HG02798 (cell line): ENCODE measurements around the gene CACNB1.
"Not testable (repeated sequence)": the region's sequence is repeated elsewhere in the genome, so short reads cannot be mapped to it uniquely, and the experiment has no call there.

Experiments used
- ATAC-seq: cut with Tn5 transposase; IDR thresholded peaks from one replicate; pipeline ENCODE4 v1.9.1; 2021; ENCODE audit warnings: mild to moderate bottlenecking; ENCODE audit not compliant: unreplicated experiment, poor library complexity

CACNB1 gene

DNA sequence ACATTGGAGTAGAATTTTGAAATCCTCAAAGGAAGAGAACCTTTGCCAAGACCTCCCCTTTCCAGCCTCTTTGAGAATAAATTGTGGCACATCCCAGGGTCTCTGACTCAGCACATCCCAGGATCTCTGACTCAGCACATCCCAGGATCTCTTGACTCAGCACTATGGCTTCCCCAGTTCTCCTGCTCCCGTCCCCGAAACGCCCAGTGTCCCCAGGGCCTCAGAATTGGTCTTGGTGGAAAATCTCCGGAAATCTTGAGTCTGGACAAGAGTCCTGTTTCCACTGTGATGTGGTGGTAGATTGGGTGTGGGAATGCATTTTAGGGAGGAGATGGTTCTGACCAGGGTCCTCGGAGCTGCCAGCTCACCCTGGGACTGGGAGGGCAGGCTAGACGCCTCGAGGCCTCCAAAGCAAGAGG lies 65.3 kb downstream of the CACNB1 start:
- no peak for ATAC-seq

DNA sequence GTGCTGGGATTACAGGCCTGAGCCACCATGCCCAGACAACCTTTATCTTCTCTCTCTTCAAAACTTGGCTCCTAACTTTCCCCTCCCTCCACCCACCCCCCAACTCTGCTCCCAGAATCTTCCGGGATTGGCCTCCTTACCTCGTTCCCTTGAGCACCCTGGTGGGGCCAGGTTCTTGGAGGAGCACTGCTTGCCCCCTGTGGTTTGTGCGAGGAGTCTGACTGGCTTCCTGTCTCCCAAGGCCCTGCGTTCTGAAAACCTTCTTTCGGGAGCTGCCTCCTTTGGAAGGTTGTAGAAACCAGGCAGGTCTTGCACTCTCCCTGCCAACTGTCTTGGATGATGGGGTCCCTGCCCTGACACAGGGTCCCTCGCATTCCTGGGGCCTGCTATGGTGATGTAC lies 65.9 kb downstream of the CACNB1 start:
- ATAC-seq: no peak

DNA sequence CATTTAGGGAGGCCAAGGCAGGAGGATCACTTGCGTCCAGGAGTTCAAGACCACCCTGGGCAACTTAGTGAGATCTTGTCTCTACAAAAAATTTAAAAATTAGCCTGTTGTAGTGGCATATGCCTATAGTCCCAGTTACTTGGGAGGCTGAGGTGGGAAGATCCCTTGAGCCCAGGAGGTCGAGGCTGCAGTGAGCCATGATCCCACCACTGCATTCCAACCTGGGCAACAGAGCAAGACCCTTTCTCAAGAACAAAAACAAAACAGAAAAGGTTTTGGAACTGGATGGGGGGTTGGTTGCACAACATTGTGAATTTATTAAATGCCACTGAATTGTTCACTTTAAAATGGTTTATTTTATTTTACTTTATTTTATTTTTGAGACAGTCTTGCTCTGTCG lies 67.3 kb downstream of the CACNB1 start:
- no peak for ATAC-seq

DNA sequence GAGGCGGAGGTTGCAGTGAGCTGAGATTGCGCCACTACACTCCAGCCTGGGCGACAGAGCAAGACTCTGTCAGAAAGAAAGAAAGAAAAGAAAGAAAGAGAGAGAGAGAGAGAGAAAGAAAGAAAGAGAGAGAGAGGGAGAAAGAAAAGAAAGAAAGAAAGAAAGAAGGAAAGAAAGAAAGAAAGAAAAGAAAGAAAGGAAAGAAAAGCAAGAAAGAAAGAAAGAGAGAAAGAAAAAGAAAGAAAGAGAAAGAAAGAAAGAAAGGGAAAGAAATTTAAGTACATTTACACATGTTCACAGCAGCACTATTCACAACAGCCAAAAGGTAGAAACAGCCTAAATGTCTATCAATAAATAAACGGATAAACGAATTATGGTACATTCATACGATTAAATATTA lies 67.9 kb downstream of the CACNB1 start:
- not testable (repeated sequence) for ATAC-seq

DNA sequence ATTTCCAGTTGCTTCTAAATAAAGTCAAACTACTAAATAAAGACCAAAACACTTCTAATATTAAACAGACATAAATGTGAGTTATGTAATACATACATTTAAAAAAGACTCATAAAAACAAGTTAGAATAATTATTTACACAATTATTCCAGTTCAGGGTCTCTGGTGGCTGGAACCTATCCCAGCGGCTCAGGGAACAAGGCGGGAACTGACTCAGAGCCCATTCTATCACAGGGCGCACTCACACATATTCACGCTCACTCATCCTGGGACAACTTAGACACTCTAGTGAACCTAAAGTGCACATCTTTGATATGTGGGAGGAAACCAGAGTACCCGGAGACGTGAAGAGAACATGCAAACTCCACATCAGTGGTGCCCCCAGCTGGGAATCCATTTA lies 71.0 kb downstream of the CACNB1 start:
- ATAC-seq: no peak

DNA sequence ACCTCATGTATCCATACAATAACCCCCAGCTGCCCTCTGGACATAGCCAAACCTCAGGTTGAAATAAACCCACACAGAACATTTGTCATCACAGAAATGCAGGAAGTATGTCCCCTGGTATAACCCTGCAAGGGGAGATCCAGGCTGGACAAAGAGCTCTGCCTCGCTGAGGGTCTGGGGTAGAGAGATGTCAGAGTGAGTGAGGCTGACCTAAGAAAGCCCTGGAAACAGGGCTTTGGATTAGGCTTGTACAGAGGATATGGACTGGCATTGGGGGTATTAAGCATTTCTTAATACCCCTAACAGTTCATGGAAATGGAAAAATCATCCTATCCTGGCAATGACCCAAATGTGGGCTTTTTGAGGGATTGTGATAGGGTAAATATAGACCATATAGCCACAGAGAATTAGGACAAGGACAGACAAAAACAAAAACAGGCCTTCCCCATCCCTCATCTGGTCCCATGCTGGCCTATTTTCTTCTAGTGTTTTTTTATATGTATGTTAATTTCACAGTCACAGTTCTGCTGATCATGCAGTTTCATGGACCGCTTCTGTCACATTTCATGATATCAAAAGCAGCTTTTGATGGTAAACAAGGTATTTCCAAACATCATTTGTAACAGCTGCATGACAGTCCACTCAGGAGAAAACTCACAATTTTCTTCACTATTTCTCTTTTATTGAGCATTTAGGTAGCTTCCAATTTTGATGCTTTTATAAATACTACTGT lies 72.2 kb downstream of the CACNB1 start:
- no peak for ATAC-seq

DNA sequence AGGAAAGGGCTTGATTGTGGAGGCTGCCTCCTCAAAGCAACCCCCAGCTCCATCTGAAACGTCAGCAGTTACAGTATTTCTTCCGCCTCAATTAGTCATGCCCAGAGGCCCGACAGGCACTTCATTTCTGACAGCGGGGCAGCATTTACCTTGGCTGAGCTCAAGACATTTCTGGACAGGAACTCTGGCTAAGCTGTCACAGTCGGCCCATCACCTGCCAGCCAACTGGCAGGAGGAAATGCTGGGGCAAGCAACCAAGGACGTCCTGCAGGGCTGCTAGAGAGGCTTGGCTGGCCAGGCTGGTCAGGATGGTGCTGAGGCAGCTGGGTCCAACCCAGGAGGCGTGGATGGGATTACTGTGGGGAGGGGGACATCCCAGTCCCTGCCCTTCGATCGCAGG lies 73.8 kb downstream of the CACNB1 start:
- ATAC-seq: no peak
